Peyer's patch (tissue), 4 donors: ENCODE data around the gene BCAS3. TPM values are rescaled to one million over a fixed set of nuclear protein-coding genes. Genes with fewer than 3 reads are reported as not detected.

Experiments used
- DNase-seq, 3 donors: peaks; one replicate each; pipeline ENCODE4 v3.0.0-alpha.2; 2017 to 2019
- H3K27ac ChIP-seq, 4 donors: fragments of 200-600 bp; sonication (generic); one replicate each; pipeline ENCODE4 v1.5.1; 2016 to 2019
- H3K27me3 ChIP-seq, 2 donors: fragments of 200-600 bp; sonication (generic); one replicate each; pipeline ENCODE4 v1.5.1; 2019
- H3K36me3 ChIP-seq, 3 donors: fragments of 200-600 bp; sonication (generic); one replicate each; pipeline ENCODE4 v1.5.1; 2016 to 2019
- H3K4me1 ChIP-seq, 4 donors: fragments of 200-600 bp; sonication (generic); one replicate each; pipeline ENCODE4 v1.5.1; 2016 to 2019
- H3K4me3 ChIP-seq, 4 donors: fragments of 200-600 bp; sonication (generic); 1 replicate in 3 of 4; 2 replicates in 1 of 4; pipeline ENCODE4 v1.5.1; 2016 to 2019; ENCODE audit warnings: mild to moderate bottlenecking in 1 of 4
- H3K9me3 ChIP-seq, 4 donors: fragments of 200-600 bp; sonication (generic); one replicate each; pipeline ENCODE4 v1.5.1; 2016 to 2019; ENCODE audit warnings: mild to moderate bottlenecking in 1 of 4
- CTCF ChIP-seq, 6 experiments: fragments of 450-650 bp in 4 of 6; fragments of 200-600 bp in 2 of 6; sonication (generic) in 1 of 6; IDR thresholded peaks; one replicate each; pipeline ENCODE4 v1.5.1; 2017 to 2019; ENCODE audit warnings: antibody characterized with exemption in 6 of 6, mild to moderate bottlenecking in 3 of 6, moderate library complexity in 1 of 6
- POLR2A ChIP-seq, 2 donors: fragments of 450-650 bp; IDR thresholded peaks; one replicate each; pipeline ENCODE4 v1.5.1; 2017; ENCODE audit warnings: antibody characterized with exemption in 2 of 2, mild to moderate bottlenecking in 2 of 2, moderate library complexity in 2 of 2
- total RNA-seq, 4 donors: library from RNA; depleted of rRNA; stranded (reverse); fragments of >200 nt; gene quantifications; one replicate each; pipeline ENCODE4 v1.1.0, GENCODE V29; 2016

The BCAS3 gene
- total RNA-seq, 4 donors from 2014 or later = 25.7 to 109 (median 57.1) TPM

GRCh38 chr17:60941028-60941427, 263.4 kb downstream of the BCAS3 start:
- Histone ChIP-seq H3K36me3 (no peaks in the 10 kb centered on the region), H3K4me3 (no peak overlapping the region), H3K4me1 (peaks cover 0 to 16% (median 0%) of the 10 kb centered on the region in 4 donors), H3K9me3 (no peaks in the 10 kb centered on the region), H3K27ac (peak overlapping the region in 2 of 4 donors; percentile 48 to 61), H3K27me3 (no peaks in the 10 kb centered on the region)
- DNase-seq = peak in 2 of 3 donors; percentile 53 to 80
- no peak for TF ChIP-seq POLR2A (IDR thresholded peaks at IDR 0.05)
- TF ChIP-seq CTCF (IDR thresholded peaks at IDR 0.05) = no peak

GRCh38 chr17:60941571-60941970, 263.9 kb downstream of the BCAS3 start:
- Histone ChIP-seq H3K36me3 (no peaks in the 10 kb centered on the region), H3K4me3 (no peak overlapping the region), H3K4me1 (peaks cover 0 to 16% (median 0%) of the 10 kb centered on the region in 4 donors), H3K27me3 (no peaks in the 10 kb centered on the region), H3K9me3 (no peaks in the 10 kb centered on the region), H3K27ac (peak overlapping the region in 1 of 4 donors; percentile 61)
- TF ChIP-seq CTCF (IDR thresholded peaks at IDR 0.05) = no peak
- TF ChIP-seq POLR2A (IDR thresholded peaks at IDR 0.05) = no peak
- DNase-seq = no peak

GRCh38 chr17:60944751-60945150, 267.1 kb downstream of the BCAS3 start:
- H3K36me3 ChIP-seq = no peaks in the 10 kb centered on the region
- no peak for DNase-seq
- H3K4me3 ChIP-seq = no peak overlapping the region
- TF ChIP-seq CTCF (IDR thresholded peaks at IDR 0.05) (no peak), POLR2A (IDR thresholded peaks at IDR 0.05) (no peak)
- H3K27ac ChIP-seq = no peak overlapping the region
- H3K27me3 ChIP-seq = no peaks in the 10 kb centered on the region
- H3K4me1 ChIP-seq = peaks cover 0 to 16% (median 0%) of the 10 kb centered on the region in 4 donors
- H3K9me3 ChIP-seq = no peaks in the 10 kb centered on the region

- Histone ChIP-seq H3K4me1 (no peaks in the 10 kb centered on the region), H3K9me3 (no peaks in the 10 kb centered on the region), H3K27ac (no peak overlapping the region), H3K36me3 (no peaks in the 10 kb centered on the region), H3K4me3 (no peak overlapping the region), H3K27me3 (no peaks in the 10 kb centered on the region)
- TF ChIP-seq POLR2A (IDR thresholded peaks at IDR 0.05) (no peak), CTCF (IDR thresholded peaks at IDR 0.05) (no peak)
- no peak for DNase-seq
Observed at GRCh38 chr17:60947100-60947499, 269.4 kb downstream of the BCAS3 start.

- H3K36me3 ChIP-seq = no peaks in the 10 kb centered on the region
- no peak overlapping the region for H3K27ac ChIP-seq
- H3K27me3 ChIP-seq = no peaks in the 10 kb centered on the region
- H3K4me3 ChIP-seq = no peak overlapping the region
- no peaks in the 10 kb centered on the region for H3K4me1 ChIP-seq
- DNase-seq = no peak
- H3K9me3 ChIP-seq = no peaks in the 10 kb centered on the region
- TF ChIP-seq POLR2A (IDR thresholded peaks at IDR 0.05) = no peak
Observed at GRCh38 chr17:60947543-60947942, 269.9 kb downstream of the BCAS3 start.

- Histone ChIP-seq H3K36me3 (no peaks in the 10 kb centered on the region), H3K4me3 (no peak overlapping the region), H3K9me3 (no peaks in the 10 kb centered on the region), H3K4me1 (no peaks in the 10 kb centered on the region), H3K27ac (no peak overlapping the region), H3K27me3 (no peaks in the 10 kb centered on the region)
- TF ChIP-seq CTCF (IDR thresholded peaks at IDR 0.05) (no peak), POLR2A (IDR thresholded peaks at IDR 0.05) (no peak)
- no peak for DNase-seq
Observed at GRCh38 chr17:60952747-60953146, 275.1 kb downstream of the BCAS3 start.
